ENCODE measurements around the gene SLC7A6.
A peak's percentile ranks its signal among the peaks of the same experiment; 100 is the strongest.

The SLC7A6 gene

DNA sequence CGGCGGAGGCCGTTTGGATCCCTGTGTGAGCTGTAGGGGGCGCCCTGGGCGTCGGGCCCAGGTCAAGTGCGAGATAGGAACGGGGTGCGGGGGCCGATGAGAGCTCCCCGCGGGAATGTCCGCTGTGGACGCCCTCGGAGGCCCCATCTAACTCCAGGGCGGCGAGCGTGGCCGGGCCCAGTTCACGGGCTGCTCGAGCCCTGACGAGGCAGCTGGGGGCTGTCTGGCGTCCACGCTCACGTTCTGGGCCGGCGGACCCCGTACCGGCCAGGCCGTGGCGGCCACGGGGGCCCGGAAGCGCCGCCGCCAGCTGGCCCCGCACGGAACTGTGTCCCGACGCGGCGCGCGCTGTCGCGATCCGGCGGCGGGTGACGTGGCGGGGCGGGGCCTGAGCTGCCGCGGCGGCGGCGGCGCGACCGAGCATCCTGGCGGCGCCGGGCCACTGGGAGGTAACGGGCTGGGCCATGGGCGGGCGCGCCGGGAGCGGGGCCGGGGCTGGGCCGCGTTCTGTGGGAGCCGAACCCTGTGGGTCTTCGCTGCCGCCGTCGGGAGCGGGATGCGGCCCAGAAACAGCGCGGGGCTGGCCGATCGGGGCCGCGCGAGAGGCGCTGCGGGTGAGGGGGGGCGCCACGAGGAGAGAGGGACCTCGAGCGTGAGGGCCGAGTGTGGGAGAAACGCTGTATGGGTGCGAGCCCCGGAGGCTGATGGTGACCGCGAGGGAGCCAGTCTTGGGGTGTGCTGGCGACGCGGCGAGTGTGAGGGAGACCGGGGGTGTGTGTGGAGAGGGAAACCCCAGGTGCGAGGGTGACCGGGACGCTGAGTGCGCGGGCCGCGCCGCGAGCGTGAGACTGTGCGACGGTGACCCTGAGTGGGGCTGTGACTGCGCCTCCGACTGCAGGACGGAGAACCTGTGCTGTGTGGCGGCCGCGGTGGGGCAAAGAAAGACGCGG is at the start of gene SLC7A6:
Gene SLC7A6 (plus strand): TSS at position 399 of the 950 bp plus-strand sequence. CDS start 10,201 bp downstream, outside the sequence.
- peak; percentile 47 to 69 for DNase-seq

DNA sequence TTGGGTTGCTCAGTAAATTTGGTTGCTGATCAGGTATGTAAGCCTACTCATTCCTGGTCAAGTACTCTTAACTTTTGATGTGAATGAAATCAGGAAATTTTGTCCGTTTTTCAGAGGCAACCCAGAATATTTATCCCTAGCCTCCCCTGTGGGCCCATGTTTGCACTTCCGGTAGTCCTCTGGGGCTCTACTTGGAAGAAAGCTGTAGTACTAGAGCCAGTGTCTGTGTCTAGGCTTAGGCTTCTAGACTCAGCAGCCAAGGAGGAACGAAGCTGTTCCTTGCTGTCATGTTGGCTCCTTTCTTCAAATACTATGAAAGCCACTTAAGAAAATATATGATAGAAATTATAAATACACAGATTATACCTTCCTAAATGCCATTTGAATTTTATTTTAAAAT is 49.6 kb upstream of the SLC7A6 start:
- no peak for DNase-seq

DNA sequence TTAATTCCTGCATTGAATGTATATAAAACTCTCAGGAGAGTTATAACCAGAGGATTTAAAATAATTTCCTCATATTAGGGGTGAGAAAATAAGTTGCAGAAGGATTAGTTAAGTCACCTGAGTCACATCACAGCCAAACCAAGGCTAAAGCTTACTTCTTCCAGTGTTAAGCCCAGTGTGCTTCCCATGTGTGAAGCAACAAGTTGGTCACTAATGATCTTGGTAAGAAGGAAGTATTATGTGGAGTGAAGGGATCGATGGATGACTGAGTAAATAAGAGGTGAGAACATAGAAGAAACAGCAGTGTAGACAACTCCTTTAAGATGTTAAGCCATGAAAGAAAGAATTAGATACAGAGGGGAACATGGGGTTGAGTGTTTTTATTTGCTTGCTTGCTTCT is 49.0 kb upstream of the SLC7A6 start:
- no peak for DNase-seq

DNA sequence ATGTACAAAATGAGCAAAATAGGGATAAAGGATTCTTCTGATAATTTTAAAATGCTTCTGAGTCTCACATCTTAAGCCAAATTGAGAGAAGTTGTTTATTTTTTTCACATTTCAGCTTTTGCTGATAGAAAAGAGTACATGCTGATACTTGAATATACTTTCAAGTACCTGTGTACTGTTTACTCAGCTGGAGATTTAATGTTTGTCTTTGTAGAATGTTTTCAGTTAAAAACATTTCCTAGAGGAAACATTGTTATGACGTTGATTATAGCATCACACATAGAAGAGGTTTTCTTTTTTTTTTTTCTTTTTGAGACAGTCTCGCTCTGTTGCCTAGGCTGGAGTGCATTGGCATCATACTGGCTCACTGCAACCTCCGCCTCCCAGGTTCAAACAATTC is 48.1 kb upstream of the SLC7A6 start:
- no peak for DNase-seq

DNA sequence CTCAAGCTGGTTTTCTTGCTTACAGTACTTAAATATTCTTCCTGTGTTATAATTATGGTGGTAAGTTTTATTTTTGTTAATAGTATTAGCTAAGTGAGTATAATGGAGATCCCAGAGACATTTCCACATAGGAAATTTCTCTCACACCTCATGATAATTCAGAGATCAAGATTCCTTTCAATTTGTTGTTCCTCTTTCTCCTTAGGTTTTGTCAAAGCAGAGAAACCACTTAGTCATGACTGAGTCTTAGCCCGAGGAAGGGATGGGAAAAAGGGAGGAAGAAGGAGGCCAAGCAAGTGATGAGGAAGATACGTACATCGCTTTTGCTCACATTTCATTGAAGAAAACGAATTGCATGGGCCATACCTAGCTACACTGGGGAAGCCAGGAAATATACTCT is 46.8 kb upstream of the SLC7A6 start:
- DNase-seq = no peak

DNA sequence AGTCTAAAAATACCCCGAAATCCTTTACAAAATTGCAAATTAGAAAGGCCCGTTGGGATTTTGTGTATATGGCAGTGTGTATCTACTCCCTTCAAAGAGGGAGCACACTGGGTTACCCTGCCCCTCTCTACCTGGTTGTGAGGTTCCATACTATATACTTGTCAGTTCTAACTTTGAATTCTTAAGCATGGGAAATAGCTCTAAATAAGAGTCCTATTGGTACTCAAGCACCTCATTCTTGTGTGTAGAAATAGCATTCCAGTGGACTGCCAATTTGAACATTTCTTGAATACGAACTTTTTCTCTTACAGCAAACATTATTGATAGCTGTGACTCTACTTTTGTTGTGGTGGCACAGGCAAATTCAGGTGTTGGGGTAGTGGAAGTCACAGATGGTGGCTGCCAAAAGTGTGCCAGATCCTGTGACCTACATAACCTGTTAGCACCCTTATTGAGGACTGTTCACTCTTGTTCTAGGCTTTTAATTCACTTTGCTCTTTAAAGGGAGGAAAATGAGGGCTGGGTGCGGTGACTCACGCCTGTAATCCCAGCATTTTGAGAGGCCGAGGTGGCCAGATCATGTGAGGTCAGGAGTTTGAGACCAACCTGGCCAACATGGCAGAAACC is 44.5 kb upstream of the SLC7A6 start:
- DNase-seq = no peak

DNA sequence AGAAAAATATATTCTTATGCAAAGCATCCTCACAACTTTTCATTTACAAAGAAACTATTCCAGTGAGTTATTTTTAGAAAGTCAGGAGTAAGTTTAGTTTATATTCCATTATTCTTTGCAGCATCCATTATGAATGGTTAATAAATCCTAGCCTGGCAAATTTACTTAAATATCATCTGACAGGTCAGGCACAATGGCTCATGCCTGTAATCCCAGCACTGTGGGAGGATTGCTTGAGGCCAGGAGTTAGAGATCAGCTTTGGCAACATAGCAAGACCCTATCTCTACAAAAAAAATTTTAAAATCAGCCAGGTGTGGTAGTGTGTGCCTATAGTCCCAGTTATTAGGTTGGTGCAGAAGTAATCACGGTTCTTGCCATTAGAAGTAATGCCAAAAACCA is 41.3 kb upstream of the SLC7A6 start:
- DNase-seq = no peak

DNA sequence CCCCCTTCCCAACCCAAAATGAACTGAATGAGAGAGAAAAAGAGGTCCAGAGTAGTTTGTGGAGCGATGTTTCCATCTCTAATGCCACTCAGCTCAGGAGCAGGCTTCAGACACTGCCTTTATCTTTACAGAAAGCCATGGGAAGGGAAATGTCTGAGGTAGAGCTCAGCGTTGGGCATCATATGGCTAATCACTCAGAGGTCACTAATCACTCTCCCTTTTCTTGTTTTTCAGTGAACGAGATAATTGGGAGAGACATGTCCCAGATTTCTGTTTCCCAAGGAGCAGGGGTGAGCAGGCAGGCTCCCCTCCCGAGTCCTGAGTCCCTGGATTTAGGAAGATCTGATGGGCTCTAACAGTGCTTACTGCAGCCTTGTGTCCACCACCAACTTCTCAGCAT is 38.2 kb upstream of the SLC7A6 start:
- DNase-seq = no peak

DNA sequence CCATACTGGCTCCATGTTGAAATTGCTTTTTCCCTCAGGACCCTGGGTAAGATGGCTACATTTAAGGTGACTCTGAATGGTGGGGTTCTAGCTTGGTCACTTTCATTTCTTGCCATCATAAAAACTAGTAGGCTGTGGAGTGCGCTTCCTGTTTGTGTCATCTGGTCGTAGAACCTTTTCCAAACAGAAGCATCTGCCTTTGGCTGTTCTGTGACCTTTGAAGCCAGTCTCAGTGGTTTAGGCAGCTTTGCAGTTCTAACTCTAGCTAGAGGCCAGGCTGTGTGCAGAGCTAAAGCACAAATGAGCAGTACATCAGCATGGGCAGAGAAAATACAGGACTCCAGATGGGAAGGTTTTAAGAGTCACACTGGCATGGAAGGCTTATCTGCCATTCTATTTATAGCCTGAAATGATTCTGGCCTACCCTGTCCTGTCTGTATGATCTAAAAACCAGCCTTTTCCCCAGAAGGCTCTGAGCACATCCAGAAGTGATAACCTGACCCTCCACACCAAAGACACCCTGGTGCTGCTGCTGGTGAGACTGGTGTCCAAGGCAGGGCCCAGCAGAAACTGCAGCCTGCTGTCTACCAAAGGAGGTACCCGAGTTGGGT is 37.0 kb upstream of the SLC7A6 start:
- DNase-seq = no peak

DNA sequence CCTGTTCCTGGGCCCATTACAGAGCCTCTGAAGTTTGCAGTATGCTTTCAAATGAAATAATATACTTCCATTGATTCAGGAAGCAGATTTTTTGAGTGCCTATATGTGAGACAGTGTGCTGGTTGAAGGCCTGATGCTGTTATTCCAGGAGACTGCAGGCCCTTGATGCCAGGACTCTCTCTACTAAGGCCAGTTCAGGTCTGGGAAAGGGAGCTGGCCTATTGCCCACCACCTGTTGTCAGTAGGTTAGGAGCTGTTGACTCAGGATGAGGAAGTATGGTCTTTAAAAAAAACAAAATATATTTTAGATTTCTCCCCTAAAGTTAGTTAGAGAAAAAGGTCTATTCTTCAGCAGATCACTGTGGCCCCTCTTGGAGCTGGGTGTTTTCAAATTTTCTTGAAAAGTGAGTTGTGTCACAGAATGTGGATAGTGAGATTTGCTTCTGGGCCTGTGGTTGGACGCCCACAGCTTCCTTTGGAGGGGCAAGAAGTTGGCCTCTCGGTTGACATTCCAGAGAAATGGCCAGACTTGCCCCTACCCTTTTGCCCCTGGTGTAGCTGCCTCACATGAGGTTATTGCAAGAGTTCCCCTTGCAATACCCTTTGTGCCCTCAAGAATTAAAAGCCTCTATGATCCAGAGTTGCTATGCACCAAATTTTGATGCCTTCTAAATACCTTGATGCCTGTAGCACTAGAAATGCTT is 36.3 kb upstream of the SLC7A6 start:
- DNase-seq = no peak

DNA sequence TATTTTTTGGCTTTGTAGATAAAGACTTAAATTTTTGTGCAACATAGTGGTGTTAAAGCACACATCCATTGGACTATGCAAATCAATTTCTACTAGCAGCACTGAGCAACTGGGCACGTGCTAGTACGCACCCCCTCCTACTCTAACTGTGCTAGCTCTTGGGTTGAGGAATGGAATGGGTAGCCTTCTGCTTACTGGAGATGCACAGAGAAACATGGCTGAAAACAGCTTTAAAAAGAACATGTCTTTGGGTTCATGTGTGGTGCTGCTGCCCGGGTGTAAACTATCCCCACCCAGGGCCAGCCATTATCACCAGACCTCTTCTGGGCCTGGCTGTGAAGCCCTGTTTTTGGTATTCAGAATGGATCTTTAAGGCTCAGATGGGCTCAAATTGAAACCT is 35.7 kb upstream of the SLC7A6 start:
- DNase-seq = no peak

DNA sequence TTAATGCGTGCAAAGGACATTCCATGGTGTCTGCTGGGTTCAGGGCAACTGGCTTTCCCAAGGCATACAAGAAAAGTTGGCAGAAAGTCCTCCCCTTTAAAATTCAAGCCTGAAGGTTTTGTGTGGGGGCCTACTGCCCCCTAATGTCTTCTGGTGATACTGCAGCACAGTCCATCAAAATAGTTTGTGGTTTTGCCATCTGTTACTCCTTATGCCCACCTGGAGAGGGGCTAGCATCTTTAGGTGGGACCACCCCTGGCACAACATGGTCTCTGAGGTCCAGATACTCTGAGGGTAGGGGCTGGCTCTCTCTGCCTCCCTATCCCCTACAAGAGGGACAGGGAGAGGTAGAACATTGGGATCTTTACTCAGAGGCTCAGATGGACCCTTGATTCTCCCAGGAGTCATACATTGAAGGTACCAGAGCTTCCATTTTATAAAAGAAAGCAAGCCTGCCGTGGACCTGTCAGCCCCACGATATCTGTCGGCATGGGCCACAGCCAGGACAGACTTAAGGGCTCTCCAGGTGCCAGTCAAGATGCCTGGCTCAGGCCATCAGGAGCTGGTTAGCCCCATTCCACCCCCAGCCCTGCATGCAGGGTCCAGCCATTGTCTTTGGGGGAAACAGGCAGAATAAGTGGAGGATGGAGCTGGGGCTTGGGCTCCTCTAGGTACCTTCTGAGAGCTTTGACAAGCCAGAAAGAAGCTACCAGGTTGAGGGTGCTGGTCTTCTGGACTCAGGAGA is 34.7 kb upstream of the SLC7A6 start:
- peak; percentile 65 to 80 for DNase-seq

DNA sequence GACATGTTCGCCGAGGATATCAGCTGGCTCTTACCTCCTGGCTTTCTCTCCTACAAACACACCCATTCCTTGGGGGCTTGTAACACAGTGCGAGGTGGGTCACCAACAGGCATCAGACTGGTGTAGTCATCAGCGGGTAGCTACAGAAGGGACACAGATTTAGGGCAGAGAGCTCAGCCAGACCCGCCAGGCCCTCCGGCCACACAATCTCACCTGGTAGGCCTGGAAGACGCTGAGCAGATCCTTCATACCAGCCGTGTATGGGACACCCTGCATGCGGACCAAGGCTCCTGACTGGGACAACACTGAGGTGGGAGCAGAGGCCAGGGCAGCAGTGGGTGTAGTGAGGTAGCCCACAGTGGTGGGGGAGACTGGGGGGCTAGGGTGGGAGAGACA is 34.2 kb upstream of the SLC7A6 start:
- DNase-seq = no peak

DNA sequence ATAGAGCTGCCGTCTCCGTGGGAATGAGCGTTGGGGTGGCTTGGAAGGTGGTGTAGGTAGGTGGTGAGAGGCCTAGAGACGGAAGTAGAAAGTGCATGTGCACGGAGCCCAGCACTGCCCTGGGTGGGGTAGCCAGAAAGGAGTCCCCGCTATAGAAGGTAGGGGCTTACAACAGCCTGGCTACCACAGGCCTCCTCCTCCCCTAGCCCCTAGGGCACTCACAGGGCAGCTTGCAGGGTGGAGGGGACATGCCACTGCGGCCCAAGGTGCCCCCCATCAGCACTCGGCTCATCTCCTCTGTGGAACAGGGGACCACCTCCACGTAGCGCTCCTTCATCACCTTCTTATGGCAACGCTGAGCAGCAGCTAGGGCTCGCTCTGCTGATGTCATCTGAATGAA is 33.4 kb upstream of the SLC7A6 start:
- DNase-seq = no peak

DNA sequence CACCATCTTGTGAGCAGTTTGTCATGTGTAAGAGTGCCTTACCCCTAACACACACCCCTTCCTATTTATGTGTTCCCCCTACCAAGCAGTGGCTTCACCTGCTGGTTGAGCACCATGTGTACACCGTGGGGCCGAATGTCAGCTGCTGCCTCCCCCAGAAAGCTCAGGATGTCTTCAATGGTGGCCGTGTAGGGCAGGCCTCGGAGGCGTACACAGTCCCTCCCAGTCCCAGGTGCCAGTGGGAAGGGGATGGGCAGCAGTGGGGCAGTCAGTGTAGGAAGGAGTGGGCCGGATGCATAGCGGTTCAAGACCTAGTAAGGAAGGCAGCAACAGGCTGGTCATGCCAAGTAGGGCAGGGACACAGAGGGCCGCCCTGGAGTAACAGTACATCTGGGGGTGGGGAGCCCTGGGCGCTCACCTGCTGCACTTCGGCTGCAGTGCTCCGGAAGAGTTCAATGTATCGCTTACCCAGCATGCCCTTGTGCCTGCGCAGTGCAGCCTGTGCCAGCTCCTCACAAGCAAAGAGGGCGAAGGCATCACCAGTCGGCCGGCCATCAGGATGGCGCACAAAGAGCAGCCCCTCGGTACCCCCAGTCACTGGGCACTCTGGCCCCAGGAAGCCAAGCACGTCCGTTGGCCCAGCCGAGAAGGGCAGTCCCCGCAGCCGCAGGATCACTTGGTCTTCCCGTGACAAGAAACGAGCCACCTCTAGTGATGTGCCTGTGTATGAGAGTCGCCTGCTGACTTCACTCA is 32.8 kb upstream of the SLC7A6 start:
- DNase-seq = no peak

DNA sequence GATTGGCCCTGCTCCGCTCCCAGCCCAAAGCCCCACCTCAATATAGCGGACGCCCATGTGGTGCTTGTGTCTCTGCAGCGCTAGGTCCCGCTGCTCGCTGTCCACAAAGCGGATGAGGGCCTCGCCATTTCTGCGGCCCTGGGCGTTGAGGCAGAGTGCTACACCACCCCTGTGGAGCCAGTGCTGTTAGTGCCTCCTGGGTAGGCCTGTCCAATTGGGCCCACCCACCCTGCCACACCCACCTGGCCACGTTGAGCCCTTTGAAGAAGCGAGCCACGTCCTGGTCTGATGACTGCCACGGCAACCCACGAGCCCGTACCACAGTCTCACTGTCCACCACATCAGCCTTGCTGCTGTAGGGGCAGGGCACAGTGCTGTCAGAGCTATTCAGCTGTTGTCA is 32.0 kb upstream of the SLC7A6 start:
- no peak for DNase-seq

DNA sequence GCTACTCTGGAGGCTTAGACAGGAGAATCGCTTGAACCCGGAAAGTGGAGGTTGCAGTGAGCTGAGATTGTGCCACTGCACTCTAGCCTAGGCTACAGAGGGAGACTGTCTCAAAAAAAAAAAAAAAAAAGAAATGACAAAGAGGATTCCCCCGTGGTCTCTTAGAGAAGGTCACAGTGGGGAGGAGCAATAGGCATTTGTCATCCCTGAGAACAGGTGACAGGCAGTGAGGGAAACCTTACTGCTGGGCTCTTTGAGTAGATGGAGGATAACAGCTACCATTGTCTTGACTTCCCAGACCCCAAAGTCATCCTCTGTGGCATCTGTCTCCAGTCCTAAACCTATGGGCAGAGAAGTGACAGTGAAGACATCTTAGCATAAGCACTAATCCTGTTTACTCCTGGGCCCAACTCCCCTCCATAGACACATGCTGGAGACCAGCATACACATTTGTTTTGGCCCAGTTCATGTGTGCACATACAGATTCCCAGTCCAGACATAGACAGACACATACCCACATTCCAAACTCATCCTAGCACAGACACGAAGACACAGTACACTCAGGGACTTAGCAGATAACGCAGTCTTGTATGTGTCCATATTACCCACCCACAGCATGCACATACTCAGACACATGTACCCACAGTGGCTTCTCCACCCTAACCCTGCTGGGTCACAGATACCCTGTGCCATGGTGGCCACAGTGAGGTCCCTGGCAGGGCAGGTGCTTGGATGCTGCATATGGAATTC is 31.1 kb upstream of the SLC7A6 start:
- no peak for DNase-seq

DNA sequence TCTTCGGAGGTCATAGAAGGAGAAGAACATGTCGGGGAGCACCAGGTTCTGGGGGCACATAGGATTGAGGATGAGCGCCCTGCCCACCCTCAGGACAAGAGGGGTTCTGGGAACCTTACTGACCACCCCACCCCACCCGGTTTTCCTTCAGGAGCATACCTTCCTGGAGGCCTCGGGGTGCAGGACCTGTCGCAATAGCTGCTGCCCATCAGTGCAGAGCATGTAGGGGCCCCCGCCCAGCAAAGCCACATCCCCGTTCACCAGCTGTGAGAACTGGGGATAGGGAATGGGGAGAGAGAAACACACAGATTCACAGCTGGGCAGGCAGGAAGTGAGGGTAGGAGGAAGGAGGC is 30.5 kb upstream of the SLC7A6 start:
- DNase-seq = no peak

DNA sequence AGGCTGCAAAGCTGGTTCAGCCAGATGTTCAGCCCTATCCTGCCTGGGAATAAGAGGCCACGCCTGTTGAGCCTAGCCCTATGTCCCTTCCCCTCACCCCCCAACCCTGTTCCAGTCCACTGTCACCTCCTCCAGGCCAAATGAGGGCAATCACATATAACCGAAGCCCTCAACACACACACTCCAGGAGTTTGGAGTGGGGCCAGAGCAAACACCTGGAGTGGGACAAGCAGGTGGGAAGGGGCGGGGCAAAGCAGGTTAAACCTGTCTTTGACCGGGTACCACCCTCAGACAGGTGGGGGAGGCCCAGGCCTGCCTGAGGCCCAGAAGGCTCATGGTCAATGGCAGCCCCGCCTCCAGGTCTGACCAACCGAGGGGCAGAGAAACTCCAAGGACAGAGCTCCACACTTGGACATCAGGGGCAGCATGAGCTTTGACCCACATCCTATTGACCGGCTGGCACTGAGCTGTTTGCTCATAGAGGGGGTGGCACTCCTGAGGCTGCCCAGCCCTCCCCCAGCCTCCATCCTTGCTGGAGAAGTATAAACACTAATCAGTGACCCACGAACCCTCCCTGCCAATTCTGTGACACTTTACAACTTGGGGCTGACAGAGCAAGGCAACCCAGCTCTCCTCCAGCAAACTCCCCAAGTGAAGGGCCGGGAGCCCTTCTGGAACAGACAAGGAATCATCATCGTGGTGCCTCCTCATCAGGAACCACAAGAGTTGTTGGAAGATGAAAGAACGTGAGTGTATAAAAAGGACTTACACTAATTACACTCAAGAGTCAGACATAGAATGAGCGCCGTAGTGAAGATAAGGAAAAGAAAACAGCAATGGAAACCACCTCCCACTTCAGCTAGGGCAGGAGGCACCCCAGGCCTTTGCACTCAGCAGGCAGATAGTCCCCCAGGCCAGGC is 29.9 kb upstream of the SLC7A6 start:
- no peak for DNase-seq
